ENCODE data around the gene RAB8B. TPM values are rescaled to one million over a fixed set of nuclear protein-coding genes. Genes with fewer than 3 reads are reported as not detected.

The RAB8B gene
- total and polyA plus RNA-seq, 2 of the 13 experiments (the other 11 are each of a cell fraction or from before 2014, with no cell fraction given), result 6.8 to 14.2 TPM

DNA sequence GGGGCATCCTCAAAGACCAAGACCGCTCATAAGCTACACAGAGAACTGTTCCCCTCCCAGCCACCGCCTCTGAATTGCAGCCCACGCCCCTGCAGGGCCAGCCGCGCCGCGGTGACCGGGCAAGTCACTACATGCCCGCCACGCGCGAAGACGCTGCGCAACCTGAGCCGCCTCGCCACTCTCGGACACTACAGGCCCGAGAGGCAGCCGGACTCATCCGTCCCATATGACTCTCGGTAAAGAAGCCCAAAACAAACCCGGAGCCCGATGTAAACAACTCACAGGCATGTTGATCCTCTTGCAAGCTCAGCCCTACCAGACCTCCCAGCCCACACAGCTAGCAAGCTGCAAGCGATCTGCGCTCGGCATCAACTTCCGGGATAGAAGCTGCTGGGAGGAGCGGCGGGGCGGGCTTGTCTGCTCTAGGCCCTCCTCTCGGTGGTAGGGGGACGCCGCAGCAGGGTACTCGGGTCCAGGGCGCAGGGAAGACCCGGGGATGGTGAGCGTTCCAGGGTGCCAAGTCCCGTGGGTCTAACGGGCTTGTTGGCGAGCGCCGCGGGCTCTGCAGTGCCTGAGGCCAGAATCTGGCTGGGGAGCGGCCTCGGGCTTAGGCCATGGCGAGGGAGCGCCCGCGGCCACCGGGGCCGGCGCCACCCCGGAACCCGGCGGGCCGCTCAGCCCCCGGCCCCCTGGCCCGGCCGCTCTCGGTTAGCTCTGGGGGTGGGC lies 32.1 kb upstream of the RAB8B start, which contains the start of gene RPS27L (continued):
- TF ChIP-seq ZNF136 (CRISPR knock-in tag; IDR thresholded peaks at IDR 0.05; ENCODE audit: low read depth) (no peak), ZBTB8A (CRISPR knock-in tag; IDR thresholded peaks at IDR 0.05; ENCODE audit: borderline replicate concordance, low read depth) (no peak), U2AF1 (optimal IDR thresholded peaks at IDR 0.05; ENCODE audit: low read depth, low read length) (no peak), ZNF75D (CRISPR knock-in tag; IDR thresholded peaks at IDR 0.05; ENCODE audit: borderline replicate concordance) (no peak), ZNF790 (CRISPR knock-in tag; IDR thresholded peaks at IDR 0.05; ENCODE audit: borderline replicate concordance) (no peak), HOXA3 (CRISPR knock-in tag; IDR thresholded peaks at IDR 0.05) (peak; percentile 59; the same call in 1 of the 2 replicates), FOXP1 (IDR thresholded peaks at IDR 0.05) (no peak), FOXP1 (CRISPR knock-in tag; IDR thresholded peaks at IDR 0.05) (peak; percentile 57), RBM39 (IDR thresholded peaks at IDR 0.05; ENCODE audit: low read depth, low read length, poor library complexity, severe bottlenecking) (peak; percentile 93), ZNF670 (CRISPR knock-in tag; IDR thresholded peaks at IDR 0.05; ENCODE audit: borderline replicate concordance) (0 out of 2 replicates have a peak, but pooled peaks have one; percentile 45), HES4 (CRISPR knock-in tag; IDR thresholded peaks at IDR 0.05; ENCODE audit: borderline replicate concordance) (no peak; the same call in 1 of the 2 replicates), ZNF639 (CRISPR knock-in tag; conservative IDR thresholded peaks at IDR 0.05) (no peak), HNF4G (IDR thresholded peaks at IDR 0.05; ENCODE audit: borderline replicate concordance, low read depth, low read length) (0 out of 2 replicates have a peak, but pooled peaks have one; percentile 19), HNF4G (CRISPR knock-in tag; IDR thresholded peaks at IDR 0.05; ENCODE audit: borderline replicate concordance, low read depth) (no peak), HMGA1 (CRISPR knock-in tag; conservative IDR thresholded peaks at IDR 0.05) (no peak), ZNF10 (CRISPR knock-in tag; IDR thresholded peaks at IDR 0.05; ENCODE audit: borderline replicate concordance, low read depth) (no peak), NFATC3 (CRISPR knock-in tag; IDR thresholded peaks at IDR 0.05) (no peak), TOPORS (CRISPR knock-in tag; IDR thresholded peaks at IDR 0.05) (no peak), ZNF558 (CRISPR knock-in tag; IDR thresholded peaks at IDR 0.05; ENCODE audit: borderline replicate concordance) (no peak; the same call in 1 of the 2 replicates), CTCF (CRISPR knock-in tag; IDR thresholded peaks at IDR 0.05) (no peak), ZNF660 (CRISPR knock-in tag; IDR thresholded peaks at IDR 0.05; ENCODE audit: borderline replicate concordance, low read depth) (no peak), DDIT3 (CRISPR knock-in tag; IDR thresholded peaks at IDR 0.05) (peak; percentile 38; the same call in 1 of the 2 replicates)
- TF ChIP-seq, protein P1, sequence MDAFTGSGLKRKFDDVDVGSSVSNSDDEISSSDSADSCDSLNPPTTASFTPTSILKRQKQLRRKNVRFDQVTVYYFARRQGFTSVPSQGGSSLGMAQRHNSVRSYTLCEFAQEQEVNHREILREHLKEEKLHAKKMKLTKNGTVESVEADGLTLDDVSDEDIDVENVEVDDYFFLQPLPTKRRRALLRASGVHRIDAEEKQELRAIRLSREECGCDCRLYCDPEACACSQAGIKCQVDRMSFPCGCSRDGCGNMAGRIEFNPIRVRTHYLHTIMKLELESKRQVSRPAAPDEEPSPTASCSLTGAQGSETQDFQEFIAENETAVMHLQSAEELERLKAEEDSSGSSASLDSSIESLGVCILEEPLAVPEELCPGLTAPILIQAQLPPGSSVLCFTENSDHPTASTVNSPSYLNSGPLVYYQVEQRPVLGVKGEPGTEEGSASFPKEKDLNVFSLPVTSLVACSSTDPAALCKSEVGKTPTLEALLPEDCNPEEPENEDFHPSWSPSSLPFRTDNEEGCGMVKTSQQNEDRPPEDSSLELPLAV (CRISPR knock-in tag; conservative IDR thresholded peaks at IDR 0.05; ENCODE audit: low read depth), result no peak
- TF ChIP-seq, protein P2, sequence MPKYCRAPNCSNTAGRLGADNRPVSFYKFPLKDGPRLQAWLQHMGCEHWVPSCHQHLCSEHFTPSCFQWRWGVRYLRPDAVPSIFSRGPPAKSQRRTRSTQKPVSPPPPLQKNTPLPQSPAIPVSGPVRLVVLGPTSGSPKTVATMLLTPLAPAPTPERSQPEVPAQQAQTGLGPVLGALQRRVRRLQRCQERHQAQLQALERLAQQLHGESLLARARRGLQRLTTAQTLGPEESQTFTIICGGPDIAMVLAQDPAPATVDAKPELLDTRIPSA (CRISPR knock-in tag; IDR thresholded peaks at IDR 0.05; ENCODE audit: borderline replicate concordance), result peak; percentile 75; the same call in 1 of the 2 replicates

All from HepG2 (cell line).